Stimulated activated CD8-positive, alpha-beta memory T cell treated with anti-CD3 and anti-CD28 coated beads, Interleukin-2, amount 100 ng/mL, for 1 hour (primary cell): ENCODE measurements around the gene CCL24.
"Not testable (repeated sequence)": the region's sequence is repeated elsewhere in the genome, so short reads cannot be mapped to it uniquely, and the experiment has no call there.

Experiments
- DNase-seq, 2 donors: peaks; one replicate each; pipeline ENCODE4 v3.0.0-alpha.2; 2020; ENCODE audit warnings: low read depth in 2 of 2

Gene CCL24

DNA sequence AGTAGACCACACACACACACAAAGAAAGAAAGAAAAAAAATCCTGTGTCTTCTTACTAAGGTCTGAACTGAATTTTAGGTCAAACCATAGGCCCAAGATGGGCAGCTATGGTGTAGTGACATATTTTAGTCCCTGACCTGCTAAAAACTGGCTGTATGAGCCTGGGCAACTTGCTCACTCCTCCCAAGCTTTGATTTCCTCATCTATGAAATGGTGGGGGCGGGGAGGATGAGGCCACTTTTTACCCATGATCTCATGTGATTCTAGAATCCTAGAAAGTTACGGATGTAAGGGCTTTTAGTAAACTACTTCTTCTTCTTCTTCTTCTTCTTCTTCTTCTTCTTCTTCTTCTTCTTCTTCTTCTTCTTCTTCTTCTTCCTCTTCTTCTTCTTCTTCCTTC is 6.1 kb upstream of the CCL24 start:
- DNase-seq = no peak

DNA sequence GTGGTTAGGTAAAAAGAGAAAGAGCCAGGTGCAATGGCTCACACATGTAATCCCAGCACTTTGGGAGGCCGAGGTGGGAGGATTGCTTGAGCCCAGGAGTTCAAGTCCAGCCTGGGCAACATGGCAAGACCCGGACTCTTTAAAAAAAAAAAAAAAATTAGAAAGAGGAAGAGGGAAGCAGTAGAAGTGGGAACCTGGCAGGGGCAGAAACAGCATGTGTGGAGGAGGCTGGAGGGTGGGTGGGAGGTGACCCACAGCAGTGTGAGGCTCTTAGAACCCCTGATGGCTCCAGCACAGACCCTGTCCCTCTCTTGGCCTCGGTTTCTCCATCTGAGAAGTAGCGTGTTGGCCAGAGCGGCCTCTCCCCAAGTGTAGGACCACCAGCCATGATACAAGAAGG is 4.9 kb upstream of the CCL24 start:
- DNase-seq = no peak

DNA sequence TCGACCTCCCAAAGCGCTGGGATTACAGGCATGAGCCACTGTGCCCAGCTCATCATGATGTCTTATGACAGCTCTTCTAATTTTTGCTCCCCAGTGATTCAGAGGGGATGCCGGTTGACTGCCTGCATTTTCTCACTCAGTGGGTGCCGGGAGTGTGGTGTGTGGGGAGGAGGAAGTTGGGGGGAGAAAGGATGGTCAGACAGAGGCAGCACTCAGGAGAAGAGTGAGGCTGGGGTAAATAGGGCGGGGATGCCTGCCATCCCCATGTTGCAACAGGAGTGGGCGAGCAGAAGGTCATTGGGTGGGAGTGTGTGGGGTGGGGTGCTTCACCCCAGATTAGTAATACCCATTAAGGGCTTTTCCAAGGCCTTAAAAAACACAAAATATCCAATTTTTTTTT is 3.5 kb upstream of the CCL24 start:
- no peak for DNase-seq

DNA sequence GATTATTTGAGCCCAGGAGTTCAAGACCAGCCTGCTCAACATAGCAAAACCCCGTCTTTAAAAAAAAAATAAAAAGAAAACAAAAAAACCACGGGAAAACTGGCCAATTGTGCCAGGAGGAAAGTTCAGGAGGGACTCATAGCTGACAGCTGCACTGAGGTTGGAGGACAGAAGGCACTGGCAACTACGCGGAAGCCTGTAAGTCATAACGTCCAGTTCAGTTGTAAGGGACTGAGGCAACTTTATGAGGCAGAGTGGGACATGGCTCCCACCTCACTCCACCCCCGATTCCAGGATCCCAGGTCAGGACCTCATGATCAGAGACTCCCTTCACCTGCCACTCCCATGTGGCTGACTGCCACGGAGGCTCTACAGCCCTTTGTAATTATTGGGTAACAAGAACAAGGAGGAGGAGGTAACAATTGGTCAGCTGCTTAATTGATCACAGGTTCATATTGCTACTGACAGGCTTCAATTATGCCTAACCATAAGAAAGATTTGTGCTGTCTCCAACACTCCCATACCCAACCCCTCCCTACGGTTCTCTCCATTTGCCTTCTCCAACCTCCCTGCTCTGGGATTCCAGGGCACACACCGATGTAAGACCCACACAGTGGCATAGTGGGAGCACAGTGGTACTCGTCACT is 1.9 kb upstream of the CCL24 start:
- DNase-seq = no peak

DNA sequence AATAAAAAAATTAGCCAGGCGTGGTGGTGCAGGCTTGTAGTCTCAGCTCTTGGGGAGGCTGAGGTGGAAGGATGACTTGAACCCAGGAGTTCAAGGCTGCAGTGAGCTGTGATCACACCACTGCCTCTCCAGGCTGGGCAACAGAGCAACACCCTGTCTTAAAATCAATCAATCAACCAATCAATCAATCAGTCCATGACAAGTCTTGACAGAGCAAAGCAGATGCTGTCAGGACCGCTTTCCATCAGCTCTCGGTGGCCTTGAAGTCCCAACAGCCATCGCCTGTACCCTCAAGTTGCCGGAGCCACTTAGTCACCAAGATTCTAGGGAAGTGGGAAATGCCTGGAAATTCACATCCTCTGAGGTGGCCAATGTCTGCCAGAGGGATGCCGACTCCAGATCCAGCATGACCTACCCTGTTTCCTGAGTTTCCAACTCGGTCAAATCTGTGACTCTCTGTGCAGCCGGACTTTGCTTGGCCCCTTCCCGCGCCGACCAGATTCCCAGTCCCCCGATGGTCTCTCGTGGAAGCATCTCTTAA is 871 bp upstream of the CCL24 start:
- no peak for DNase-seq

DNA sequence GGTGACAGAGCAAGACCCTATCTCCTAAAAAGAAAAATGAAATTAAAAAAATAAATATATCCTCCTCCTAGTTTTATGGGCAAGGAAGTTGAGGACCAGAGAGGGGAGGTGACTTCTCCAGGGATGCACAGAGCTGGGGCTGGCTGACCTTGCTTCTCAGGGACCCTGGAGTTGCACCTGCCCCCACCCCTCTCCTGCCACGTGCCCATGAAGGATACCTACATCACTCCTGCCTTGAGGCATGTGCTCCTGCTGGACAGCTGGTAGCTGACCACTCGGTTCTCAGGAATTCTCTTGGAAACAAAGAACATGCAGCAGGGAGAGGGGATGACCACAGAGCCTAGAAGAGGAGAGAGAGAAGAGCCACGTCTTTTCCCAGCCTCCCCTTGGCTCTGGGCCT is 522 bp downstream of the CCL24 start:
- DNase-seq = no peak

DNA sequence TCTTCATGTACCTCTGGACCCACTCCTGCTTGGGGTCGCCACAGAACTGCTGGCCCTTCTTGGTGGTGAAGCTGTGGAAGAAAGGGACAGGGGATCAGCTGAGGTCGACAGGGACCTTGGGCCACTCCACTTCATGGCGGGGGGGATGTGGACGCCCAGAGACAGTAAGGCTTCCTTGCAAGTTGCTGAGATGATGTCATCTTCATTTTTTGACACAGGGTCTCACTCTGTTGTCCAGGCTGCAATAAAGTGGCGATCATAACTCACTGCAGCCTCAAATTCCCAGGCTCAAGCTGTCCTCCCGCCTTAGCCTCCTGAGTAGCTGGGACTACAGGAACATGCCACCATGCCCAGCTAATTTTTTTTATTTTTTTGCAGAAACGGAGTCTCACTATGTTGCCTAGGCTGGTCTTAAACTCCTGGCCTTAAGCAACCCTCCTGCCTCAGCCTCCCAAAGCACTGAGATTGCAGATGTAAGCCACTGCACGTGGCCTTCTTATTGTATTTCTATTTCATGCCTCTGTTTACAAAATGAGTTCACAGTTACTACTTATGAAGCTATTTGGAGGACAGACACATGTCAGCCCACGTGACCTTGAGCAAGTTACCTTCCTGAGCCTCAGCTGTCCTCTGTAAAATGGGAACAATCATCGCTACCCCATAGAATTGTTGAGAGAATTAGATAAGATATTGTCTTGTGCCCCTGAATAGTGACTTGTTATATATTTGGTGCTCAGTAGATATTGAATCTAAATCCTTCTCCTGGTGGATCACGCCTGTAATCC is 1.5 kb downstream of the CCL24 start:
- DNase-seq = no peak

DNA sequence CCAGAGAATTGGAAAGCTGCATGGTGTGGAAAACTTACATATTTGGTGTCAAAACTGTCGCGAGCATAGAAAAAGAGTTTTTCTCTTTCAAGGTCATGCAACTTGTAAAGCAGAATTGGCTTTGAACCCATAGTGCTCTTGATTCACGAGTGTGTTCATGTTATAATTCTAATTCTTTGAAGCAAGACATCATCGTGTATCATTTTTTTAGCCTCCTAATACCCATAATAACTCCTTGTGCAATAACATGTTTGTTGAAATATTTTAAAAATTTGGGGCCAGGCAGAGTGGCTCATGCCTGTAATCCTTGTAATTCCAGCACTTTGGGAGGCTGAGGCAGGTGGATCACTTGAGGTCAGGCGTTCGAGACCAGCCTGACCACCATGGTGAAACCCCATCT is 4.2 kb downstream of the CCL24 start:
- no peak for DNase-seq

DNA sequence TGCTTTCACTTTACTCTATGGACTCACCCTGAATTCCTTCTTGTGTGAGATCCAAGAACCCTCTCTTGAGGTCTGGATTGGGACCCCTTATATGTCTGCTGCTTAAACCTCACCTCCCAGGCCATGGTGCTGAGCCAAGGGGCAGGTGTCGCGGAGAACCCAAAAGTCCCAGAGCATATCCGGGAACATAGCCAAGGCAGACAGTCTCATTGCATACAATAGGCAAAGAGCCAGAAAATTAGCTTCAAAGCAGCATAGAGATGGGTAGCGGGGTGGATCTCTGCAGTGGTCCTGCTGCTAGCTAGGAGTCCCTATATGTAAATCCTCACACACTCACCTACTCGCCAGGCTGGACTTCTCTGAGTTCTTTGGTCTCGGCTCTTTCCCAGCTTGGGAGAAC is 5.5 kb downstream of the CCL24 start:
- DNase-seq = no peak

DNA sequence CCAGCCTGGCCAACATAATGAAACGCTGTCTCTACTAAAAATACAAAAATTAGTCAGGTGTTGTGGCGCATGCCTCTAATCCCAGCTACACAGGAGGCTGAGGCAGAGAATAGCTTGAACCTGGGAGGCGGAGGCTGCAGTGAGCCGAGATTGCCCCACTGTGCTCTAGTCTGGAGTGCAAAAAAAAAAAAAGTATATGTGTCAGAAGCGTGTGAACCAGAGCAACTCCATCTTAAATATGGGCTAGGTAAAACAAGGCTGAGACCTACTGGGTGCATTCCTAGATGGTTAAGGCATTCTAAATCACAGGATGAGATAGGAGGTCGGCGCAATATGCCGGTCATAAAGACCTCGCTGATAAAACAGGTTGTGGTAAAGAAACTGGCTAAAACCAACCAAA is 6.2 kb downstream of the CCL24 start:
- no peak for DNase-seq

DNA sequence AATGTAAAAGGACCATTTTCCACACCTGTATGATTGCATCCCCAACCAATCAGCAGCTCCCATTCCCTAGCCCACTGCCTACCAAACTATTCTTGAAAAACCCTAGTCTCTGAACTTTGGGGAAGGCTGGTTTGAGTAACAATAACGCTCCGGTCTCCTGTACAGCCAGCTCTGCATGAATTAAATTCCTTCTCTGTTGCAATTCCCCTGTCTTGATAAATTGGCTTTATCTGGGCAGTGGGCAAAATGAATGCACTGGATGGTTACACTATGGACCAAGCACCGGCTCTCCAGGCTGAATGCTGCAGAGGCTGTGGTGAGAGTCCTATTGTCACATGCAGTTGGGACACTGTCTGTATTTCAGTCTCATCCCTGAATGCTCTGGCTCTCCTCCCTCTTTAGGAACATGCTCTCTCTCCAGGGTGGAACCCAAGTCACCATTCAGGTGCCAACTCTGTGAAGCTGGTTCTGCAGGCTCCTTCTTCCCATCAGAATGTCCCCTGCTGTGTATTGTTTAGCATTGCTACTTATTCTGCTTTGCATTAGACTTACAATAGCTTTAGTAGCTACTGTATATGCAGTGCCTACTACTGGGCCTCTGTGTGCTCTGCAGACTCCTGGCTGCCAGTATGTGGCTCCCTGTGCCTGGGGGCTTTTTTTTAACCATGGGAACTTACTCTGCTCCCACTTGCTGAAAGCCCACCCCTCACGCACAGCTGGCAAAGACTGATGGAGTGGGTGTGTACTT is 6.9 kb downstream of the CCL24 start:
- DNase-seq = no peak

DNA sequence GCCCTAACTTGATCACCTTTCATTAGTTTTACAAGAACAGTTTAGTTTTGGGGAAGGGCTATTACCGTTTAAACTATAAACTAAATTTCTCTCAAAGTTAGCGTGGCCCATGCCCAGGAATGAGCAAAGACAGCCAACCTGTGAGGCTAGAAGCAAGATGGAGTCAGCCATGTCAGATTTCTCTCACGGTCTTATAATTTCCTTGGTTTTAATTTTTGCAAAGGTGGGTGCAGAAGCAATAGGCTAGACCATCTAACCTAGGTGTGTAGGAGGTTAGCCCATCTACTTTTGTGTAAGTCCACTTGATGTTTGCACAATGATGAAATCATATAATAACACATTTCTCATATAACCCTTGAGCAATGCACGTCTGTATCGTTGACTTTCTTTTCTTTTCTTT is 8.9 kb downstream of the CCL24 start:
- no peak for DNase-seq

DNA sequence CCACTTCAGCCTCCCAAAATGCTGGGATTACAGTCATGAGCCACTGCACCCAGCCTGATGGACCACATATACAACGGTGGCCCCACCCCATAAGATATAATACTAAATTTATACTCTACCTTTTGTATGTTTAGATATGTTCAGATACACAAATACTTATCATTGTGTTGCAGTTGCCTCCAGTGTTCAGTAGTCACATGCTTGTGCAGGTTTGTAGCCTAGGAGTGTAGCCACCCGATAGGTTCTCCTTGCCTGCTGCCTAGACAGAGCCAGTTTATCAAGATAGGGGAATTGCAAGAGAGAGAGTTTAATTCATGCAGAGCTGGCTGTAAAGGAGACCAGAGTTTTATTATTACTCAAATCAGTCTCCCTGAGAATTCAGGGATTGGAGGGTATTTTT is 9.6 kb downstream of the CCL24 start:
- no peak for DNase-seq

DNA sequence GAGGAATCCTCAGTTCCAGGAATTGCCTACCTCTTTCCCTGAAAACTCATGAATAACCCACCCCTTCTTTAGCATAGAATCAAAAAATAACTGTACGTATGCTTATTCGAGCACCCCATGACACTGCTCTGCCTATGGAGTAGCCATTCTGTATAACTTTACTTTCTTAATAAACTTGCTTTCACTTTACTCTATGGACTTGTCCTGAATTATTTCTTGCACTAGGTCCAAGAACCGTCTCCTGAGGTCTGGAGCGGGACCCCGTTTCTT is 11.1 kb downstream of the CCL24 start:
- DNase-seq = no peak

DNA sequence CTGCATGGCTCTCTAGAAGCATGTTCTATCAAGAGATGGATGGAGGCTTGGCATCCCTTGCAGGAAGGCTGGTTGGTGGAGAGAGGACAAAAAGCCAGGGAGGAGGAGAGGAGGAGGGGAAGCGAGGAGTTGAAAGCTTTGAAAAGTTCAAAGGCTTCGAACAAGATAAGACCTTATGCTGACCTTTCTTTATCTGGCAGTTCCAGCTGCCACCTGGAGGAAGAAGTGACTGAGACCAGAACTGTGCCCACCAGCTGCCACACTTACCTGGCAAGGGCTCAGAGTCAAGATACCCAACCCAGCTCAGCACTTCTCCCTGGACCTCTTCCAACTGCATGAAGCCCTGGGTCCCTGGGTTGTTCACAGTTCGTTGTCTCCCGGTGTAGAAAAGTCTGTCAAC is 14.8 kb downstream of the CCL24 start:
- DNase-seq = no peak

DNA sequence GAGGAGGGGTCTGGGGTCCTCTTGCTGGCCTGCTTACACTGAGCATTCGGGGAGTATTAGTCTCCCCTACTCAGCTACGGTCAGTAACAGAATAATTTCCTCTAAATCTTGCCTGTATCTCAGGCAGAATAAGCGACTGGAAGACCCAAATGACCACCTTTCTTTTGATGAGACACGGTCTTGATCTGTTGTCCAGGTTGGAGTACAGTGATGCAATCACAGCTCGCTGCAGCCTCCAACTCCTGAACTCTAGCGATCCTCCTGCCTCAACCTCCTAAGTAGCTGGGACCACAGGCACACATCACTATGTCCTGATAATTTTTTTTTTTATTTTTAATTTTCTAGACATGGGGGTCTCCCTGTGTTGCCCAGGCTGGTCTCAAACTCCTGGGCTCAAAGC is 17.2 kb downstream of the CCL24 start:
- DNase-seq = no peak

DNA sequence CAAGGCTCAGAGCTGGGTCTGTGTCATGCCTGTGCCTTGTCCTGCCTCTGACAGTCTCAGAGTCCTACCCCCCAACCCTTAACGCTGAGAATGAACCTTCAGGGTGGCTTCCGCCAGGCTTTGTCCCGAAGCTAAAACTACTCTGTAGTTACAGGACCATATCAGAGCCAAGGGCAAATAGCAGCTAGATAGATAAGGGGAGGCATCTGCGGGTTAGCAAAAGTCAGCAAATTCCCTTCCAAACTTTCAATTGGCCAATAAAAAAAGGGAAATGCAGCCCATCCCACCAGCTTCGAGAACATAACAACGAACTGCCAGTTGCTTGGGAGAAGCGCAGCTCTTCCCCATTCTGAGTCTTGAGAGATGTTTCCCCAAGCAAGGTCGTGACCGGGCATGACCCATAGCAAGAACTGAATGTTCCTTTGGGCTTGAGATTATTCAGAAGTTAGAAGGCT is 17.7 kb downstream of the CCL24 start:
- no peak for DNase-seq

DNA sequence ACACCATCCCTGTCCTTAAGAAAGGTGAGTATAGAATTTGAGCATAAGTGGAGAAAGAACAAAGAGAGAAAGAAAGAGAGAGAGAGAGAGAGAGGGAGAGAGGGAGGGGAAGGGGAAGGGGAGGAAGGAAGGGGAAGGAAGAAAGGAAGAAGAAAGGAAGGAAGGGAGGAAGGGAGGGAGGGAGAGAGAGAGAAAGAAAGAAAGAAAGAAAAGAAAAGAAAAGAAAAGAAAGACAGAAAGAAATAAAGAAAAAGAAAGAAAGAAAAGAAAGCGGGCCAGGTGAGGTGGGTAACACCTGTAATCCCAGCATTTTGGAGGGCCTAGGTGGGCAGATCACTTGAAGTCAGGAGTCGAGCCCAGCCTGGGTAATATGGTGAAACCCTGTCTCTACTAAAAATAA is 19.9 kb downstream of the CCL24 start:
- no peak for DNase-seq

DNA sequence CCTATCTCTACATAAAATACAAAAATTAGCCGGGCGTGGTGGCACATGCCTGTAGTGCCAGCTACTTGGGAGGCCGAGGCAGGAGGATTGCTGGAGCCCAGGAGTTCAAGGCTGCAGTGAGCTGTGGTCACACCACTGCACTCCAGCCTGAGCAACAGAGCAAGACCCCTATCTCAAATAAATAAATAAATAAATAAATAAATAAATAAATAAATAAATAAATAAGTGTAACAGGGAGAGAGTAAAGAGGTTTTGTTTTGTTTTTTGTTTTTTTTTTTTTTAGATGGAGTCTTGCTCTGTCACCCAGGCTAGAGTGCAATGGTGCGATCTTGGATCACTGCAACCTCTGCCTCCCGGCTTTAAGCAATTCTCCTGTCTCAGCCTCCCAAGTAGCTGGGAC is 21.0 kb downstream of the CCL24 start:
- not testable (repeated sequence) for DNase-seq

DNA sequence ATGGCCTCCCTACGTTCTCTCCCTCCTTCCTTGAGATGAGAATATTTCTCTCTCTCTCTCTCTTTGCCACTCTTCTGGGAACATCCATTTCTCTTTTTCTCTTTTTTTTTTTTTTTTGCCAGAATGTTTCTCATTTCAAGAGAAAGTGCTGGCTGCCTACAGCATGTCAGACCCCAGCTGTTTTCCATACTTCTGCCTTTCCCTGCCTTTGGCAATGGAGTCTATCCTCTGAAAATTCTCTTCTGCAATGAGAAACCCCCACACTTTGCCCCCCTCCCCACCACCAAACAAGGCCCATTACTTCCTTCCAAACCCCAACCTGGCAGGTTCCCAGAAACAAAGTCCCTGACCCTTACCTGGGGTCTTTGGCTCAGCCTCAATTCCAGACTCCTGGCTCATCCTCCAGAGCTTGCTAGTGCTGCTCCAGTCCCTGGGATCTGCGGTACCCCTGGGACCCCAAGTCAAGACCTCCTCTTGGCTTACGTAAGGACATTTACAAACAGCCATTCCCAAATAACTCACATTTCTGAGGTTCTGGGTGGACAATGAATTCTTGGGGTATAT is 24.2 kb downstream of the CCL24 start:
- DNase-seq = no peak

DNA sequence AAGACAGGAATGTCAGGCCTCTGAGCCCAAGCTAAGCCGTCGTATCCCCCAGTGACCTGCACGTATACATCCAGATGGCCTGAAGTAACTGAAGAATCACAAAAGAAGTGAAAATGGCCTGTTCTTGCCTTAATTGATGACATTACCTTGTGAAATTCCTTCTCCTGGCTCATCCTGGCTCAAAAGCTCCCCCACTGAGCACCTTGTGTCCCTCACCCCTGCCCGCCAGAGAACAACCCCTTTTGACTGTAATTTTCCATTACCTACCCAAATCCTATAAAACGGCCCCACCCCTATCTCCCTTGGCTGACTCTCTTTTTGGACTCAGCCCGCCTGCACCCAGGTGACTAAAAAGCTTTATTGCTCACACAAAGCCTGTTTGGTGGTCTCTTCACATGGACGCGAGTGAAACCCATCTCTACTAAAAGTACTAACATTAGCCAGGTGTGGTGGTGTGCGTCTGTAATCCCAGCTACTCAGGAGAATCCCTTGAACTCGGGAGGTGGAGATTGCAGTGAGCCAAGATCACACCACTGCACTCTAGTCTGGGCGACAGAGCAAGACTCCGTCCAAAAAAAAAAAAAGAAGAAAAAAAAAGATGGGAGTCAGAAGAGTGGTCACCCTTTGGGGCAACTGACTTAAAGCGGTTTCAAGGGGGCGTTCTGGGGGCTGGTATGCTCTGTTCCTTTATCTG is 25.3 kb downstream of the CCL24 start:
- not testable (repeated sequence) for DNase-seq

DNA sequence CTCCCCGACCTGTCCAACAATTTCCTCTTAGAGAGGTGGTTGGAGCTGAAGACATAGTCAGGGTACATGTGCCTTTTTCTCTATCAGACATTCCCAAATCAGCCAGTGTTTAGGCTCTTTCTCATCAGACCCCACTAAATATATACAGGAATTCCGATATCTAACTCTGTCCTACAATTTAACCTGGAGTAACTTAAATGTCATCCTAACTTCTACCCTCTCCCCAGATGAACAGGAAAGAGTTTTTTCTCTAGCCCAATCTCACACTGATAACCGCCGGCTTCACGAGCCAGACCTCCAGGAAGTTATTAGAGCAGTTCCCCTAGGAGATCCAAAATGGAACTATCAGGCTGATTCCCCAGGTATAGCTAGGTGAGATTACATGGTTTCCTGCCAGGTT is 30.5 kb downstream of the CCL24 start:
- DNase-seq = not testable (repeated sequence)
